GM06990 (cell line): ENCODE measurements around the gene MGAT3.
"Not testable (repeated sequence)": the region's sequence is repeated elsewhere in the genome, so short reads cannot be mapped to it uniquely, and the experiment has no call there.

ENCODE experiments used
- DNase-seq: peaks from one replicate; pipeline ENCODE4 v3.0.0-alpha.2; 2011; ENCODE audit not compliant: insufficient read length; ENCODE audit errors: extremely low read depth
- H3K27me3 ChIP-seq: replicated peaks from 2 replicates; pipeline ENCODE4 v1.6.0; 2011; ENCODE audit warnings: low read length; ENCODE audit not compliant: control insufficient read depth, insufficient read depth
- H3K36me3 ChIP-seq: 2 replicates; pipeline ENCODE4 v1.5.1; 2011; ENCODE audit warnings: low read length; ENCODE audit not compliant: control insufficient read depth, insufficient read depth
- H3K4me3 ChIP-seq: replicated peaks from 2 replicates; pipeline ENCODE4 v1.5.1; 2011; ENCODE audit warnings: low read depth, mild to moderate bottlenecking, control low read depth, low read length
- TF ChIP-seq, protein P1 (sequence below): IDR thresholded peaks from 2 replicates; pipeline ENCODE4 v1.5.1; 2011; ENCODE audit warnings: low read length, control low read depth, mild to moderate bottlenecking, inconsistent platforms; ENCODE audit not compliant: insufficient read depth, poor library complexity, severe bottlenecking

The MGAT3 gene, protein sequence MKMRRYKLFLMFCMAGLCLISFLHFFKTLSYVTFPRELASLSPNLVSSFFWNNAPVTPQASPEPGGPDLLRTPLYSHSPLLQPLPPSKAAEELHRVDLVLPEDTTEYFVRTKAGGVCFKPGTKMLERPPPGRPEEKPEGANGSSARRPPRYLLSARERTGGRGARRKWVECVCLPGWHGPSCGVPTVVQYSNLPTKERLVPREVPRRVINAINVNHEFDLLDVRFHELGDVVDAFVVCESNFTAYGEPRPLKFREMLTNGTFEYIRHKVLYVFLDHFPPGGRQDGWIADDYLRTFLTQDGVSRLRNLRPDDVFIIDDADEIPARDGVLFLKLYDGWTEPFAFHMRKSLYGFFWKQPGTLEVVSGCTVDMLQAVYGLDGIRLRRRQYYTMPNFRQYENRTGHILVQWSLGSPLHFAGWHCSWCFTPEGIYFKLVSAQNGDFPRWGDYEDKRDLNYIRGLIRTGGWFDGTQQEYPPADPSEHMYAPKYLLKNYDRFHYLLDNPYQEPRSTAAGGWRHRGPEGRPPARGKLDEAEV

DNA sequence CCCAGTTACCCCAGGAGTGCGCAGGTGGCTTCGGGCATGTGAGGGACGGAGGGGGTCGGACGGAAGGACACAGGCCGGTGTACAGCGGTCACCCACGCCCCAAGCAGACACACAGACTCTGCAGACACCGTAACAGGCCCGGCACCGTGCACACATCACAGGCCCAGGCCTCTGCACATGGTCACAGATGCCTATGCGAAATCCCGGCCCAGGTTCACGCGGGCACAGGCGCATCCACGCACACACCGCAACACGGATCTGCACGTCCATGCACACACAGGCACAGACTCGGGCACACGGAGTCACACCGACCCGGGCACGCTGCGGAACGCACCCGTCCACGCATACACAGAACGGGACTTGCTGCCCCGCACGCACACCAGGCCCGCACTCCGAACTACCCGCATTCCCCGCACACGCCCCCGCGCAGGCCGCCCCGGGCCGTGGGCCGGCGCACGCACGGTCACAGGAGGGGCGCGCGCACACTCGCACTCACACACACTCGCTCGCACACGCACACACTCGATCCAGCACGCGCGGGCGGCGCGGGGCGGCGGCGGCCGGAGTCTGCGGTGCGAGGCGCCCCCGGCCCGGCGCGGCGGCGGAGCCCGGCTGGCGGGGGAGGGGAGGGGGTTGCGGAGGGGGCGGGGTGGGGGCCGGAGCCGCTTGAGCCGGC, at the start of gene MGAT3:
TSS of gene MGAT3 (plus strand) at position 491 of the 676 bp plus-strand sequence. CDS start 30,336 bp downstream, outside the sequence.
- Histone ChIP-seq H3K36me3 (peaks cover 2% of the 10 kb centered on the region; the same call in 1 of the 2 replicates), H3K27me3 (no peaks in the 10 kb centered on the region), H3K4me3 (peak within 1 kb of the TSS; percentile 80)
- TF ChIP-seq, protein P1, sequence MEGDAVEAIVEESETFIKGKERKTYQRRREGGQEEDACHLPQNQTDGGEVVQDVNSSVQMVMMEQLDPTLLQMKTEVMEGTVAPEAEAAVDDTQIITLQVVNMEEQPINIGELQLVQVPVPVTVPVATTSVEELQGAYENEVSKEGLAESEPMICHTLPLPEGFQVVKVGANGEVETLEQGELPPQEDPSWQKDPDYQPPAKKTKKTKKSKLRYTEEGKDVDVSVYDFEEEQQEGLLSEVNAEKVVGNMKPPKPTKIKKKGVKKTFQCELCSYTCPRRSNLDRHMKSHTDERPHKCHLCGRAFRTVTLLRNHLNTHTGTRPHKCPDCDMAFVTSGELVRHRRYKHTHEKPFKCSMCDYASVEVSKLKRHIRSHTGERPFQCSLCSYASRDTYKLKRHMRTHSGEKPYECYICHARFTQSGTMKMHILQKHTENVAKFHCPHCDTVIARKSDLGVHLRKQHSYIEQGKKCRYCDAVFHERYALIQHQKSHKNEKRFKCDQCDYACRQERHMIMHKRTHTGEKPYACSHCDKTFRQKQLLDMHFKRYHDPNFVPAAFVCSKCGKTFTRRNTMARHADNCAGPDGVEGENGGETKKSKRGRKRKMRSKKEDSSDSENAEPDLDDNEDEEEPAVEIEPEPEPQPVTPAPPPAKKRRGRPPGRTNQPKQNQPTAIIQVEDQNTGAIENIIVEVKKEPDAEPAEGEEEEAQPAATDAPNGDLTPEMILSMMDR: no peak
- peak; percentile 53 for DNase-seq

- TF ChIP-seq, protein P1: no peak
- DNase-seq: no peak
Observed at GRCh38 chr22:39408173-39408572, 48.6 kb upstream of the MGAT3 start.

DNA sequence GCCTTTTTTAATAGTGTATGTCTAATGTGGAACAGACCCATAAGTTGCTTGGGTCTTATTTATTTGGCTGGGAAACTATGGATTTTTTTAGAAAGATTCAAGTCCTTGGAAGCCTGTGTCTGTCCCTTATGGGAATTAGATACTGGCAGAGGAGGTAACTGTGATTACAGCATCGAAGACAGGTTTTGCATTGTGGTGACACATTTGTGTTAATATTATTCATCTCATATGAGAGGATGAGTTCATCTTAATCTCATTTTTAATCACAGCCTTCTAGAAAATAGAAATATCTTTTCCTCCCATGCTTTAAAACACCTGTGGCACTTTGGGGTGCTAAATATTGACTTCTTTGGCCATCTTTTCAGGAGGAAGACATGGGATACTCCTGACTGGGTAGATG, 48.0 kb upstream of the MGAT3 start:
- DNase-seq: no peak
- H3K4me3 ChIP-seq: no peak overlapping the region
- H3K27me3 ChIP-seq: no peaks in the 10 kb centered on the region
- no peaks in the 10 kb centered on the region for H3K36me3 ChIP-seq
- TF ChIP-seq, protein P1: no peak

More at GRCh38 chr22:39408173-39408572, 48.6 kb upstream of the MGAT3 start:
- H3K36me3 ChIP-seq: no peaks in the 10 kb centered on the region
- no peaks in the 10 kb centered on the region for H3K27me3 ChIP-seq
- no peak overlapping the region for H3K4me3 ChIP-seq

GRCh38 chr22:39409516-39410029, 47.2 kb upstream of the MGAT3 start:
- TF ChIP-seq, protein P1: no peak
- DNase-seq: no peak

GRCh38 chr22:39410264-39410663, 46.5 kb upstream of the MGAT3 start:
- TF ChIP-seq, protein P1: no peak
- Histone ChIP-seq H3K4me3 (no peak overlapping the region), H3K36me3 (peaks cover 2% of the 10 kb centered on the region; the same call in 1 of the 2 replicates), H3K27me3 (no peaks in the 10 kb centered on the region)
- no peak for DNase-seq

More at GRCh38 chr22:39409516-39410029, 47.2 kb upstream of the MGAT3 start:
- no peaks in the 10 kb centered on the region for H3K27me3 ChIP-seq
- H3K4me3 ChIP-seq: no peak overlapping the region
- H3K36me3 ChIP-seq: no peaks in the 10 kb centered on the region

- not testable (repeated sequence) for H3K4me3 ChIP-seq, DNase-seq, H3K27me3 ChIP-seq
- H3K36me3 ChIP-seq: peaks cover 10% of the 10 kb centered on the region
Observed at GRCh38 chr22:39411828-39412365, 44.9 kb upstream of the MGAT3 start.

- not testable (repeated sequence) for H3K4me3 ChIP-seq, H3K27me3 ChIP-seq, DNase-seq
- peaks cover 17% of the 10 kb centered on the region for H3K36me3 ChIP-seq
Observed at GRCh38 chr22:39413204-39413603, 43.6 kb upstream of the MGAT3 start.
